ENCODE measurements around the gene TSPO.

DNA sequence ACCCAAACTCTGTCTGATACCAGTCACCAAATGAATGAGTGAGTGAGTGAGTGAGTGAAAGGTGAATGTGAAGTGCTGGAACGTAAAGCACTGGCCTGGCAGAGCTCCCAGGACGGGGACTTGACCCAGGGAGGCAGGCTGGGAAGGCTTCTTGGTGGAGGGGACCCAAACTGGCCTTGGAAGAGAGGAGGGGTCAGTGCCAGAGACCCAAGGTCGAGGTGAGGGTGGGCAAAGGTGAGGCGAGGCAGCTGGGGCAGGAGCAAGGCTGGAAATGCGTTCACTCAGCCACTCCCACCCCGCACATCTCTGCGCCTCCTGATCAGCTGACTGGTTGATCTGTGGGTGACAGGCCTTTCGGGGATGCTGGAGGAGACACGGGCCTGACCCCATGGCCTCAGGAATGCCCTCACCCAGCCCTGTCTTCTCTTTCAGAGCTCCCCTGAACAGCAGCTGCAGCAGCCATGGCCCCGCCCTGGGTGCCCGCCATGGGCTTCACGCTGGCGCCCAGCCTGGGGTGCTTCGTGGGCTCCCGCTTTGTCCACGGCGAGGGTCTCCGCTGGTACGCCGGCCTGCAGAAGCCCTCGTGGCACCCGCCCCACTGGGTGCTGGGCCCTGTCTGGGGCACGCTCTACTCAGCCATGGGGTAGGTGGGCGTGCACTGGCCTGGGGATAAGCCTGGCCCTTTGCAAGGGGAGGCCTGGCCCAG lies 7.6 kb downstream of the TSPO start:
- TF ChIP-seq POLR2A (IDR thresholded peaks at IDR 0.05) (no peak), POLR2AphosphoS5 (IDR thresholded peaks at IDR 0.05) (no peak), EP300 (IDR thresholded peaks at IDR 0.05; ENCODE audit: low read depth) (no peak)
- TF ChIP-seq, protein P1, sequence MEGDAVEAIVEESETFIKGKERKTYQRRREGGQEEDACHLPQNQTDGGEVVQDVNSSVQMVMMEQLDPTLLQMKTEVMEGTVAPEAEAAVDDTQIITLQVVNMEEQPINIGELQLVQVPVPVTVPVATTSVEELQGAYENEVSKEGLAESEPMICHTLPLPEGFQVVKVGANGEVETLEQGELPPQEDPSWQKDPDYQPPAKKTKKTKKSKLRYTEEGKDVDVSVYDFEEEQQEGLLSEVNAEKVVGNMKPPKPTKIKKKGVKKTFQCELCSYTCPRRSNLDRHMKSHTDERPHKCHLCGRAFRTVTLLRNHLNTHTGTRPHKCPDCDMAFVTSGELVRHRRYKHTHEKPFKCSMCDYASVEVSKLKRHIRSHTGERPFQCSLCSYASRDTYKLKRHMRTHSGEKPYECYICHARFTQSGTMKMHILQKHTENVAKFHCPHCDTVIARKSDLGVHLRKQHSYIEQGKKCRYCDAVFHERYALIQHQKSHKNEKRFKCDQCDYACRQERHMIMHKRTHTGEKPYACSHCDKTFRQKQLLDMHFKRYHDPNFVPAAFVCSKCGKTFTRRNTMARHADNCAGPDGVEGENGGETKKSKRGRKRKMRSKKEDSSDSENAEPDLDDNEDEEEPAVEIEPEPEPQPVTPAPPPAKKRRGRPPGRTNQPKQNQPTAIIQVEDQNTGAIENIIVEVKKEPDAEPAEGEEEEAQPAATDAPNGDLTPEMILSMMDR (IDR thresholded peaks at IDR 0.05) = no peak
